Thymus (tissue), 11 donors: ENCODE measurements around the gene ISOC2. TPM values are rescaled to one million over a fixed set of nuclear protein-coding genes. Genes with fewer than 3 reads are reported as not detected.
A peak's percentile ranks its signal among the peaks of the same experiment; 100 is the strongest.

Experiments
- DNase-seq, 9 donors: peaks; one replicate each; pipeline ENCODE4 v3.0.0-alpha.2; 2013; ENCODE audit warnings: low spot score in 9 of 9, low read depth in 6 of 9, missing footprints in 1 of 9
- H3K27ac ChIP-seq, 2 donors: one replicate each; pipeline ENCODE4 v1.5.1; 2013; ENCODE audit warnings: control low read depth in 1 of 2, low read depth in 1 of 2, low read length in 1 of 2, mild to moderate bottlenecking in 1 of 2, moderate library complexity in 1 of 2
- H3K27me3 ChIP-seq, 2 donors: one replicate each; pipeline ENCODE4 v1.5.1; 2013; ENCODE audit warnings: low read length in 1 of 2; ENCODE audit not compliant: control insufficient read depth in 2 of 2, insufficient read depth in 1 of 2
- H3K36me3 ChIP-seq, 2 donors: one replicate each; pipeline ENCODE4 v1.5.1; 2013; ENCODE audit warnings: low read length in 1 of 2, mild to moderate bottlenecking in 1 of 2, moderate library complexity in 1 of 2; ENCODE audit not compliant: control insufficient read depth in 2 of 2, insufficient read depth in 2 of 2
- H3K4me1 ChIP-seq, 2 donors: one replicate each; pipeline ENCODE4 v1.5.1; 2013; ENCODE audit warnings: low read length in 2 of 2; ENCODE audit not compliant: control insufficient read depth in 2 of 2, insufficient read depth in 2 of 2
- H3K4me3 ChIP-seq, 2 donors: one replicate each; pipeline ENCODE4 v1.5.1; 2013; ENCODE audit warnings: low read length in 2 of 2, control low read depth in 1 of 2, mild to moderate bottlenecking in 1 of 2
- H3K9me3 ChIP-seq, 2 donors: one replicate each; pipeline ENCODE4 v1.5.1; 2013; ENCODE audit warnings: low read length in 1 of 2, mild to moderate bottlenecking in 1 of 2; ENCODE audit not compliant: control insufficient read depth in 2 of 2, insufficient read depth in 1 of 2
- WGBS: extraction: QIAGEN DNeasy Blood & Tissue Kit; methylation state at CpG from one replicate; pipeline ENCODE4 v1.1.7; 2013; 5-methylcytosine and 5-hydroxymethylcytosine counted together
- polyA plus RNA-seq: library from polyadenylated mRNA; stranded (reverse); fragments of 200-250 nt; gene quantifications from one replicate; pipeline ENCODE4 v1.2.3, GENCODE V29; 2013
- total RNA-seq: library from RNA; stranded (reverse); fragments of 120-200 nt; gene quantifications from one replicate; pipeline ENCODE4 v1.2.4, GENCODE V29; 2013
- donor health status: healthy.

The ISOC2 gene
- total and polyA plus RNA-seq, 2 donors = 24.8 to 26.4 TPM

DNA sequence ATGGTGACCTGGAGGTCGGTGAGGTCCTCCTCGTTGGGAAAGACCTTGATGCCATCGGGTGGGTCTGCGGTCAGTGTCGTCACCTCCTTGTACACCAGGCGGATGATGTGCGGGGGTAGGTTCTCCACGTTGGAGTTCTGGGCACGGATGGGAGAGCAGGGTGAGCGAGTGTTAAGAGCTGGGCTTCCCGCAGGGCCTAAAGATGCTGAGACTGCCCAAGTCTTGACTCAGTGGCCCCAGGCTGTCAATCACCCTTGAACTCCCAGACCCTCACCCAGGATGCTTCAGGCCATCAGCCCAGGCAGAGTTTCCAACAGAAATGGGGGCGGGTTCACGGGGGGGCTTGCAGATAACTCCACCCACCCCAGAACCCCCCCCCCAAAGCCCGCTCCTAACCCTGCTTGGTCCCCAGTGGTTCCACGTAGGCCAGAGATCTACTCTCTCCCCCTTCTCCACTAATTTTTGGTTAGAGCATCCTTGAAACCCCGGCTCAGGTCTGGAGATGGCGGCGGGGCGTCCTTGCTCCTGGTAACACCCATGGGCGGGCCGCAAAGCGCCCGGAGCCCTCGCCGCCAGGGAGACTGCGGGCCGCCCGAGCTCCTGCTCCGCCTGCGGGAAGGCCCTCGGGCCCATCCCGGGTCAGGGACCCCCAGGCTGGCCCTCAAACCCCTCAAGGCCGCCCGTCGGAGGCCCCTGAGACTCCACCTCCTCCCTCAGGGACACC is 54.5 kb downstream of the ISOC2 start:
- Histone ChIP-seq H3K4me1 (peaks cover 17 to 26% of the 10 kb centered on the region in 2 donors), H3K27ac (peak overlapping the region; percentile 85 to 100), H3K4me3 (peak overlapping the region; percentile 69 to 85), H3K36me3 (peaks cover 31 to 42% of the 10 kb centered on the region in 2 donors), H3K9me3 (peaks cover 1 to 18% of the 10 kb centered on the region in 2 donors), H3K27me3 (no peaks in the 10 kb centered on the region)
- 17% methylated on average over 35 of the region's 35 CpGs for WGBS
- peak in 4 of 9 donors; percentile 18 to 39 (median 31) for DNase-seq

DNA sequence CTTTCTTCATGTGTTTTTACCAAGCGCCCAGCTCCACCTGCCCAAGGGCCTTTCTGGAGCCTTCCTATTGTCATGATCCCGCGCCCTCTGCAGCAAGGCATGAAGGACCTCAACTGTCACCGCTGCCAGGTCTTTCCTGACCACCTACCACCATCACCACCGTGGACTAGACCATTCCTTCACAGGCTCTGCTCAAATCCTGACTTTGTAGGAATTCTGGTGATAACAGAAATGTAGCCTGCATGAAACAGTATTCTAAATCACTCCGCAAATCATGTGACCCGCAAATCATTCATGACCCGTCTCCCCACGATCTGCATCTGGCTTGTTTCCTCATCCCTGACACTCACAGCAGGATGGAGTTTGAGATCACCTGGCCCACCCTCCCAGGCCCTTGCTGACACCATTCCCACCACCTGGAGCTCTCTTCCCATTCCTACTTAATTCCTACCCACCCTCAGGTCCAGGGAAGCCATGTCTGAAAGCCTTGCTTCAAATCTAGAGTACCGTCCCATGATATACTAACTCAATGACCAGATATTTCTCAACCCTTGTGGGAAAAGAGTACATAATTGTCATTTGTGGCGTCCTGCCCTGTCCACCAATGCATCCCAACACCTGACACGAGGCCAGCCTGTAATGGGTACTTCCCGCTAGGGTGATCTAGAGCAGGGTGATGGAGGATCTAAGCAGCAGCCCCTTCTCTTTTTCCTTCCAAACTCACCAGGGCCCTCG is 55.2 kb downstream of the ISOC2 start:
- H3K27ac ChIP-seq = no peak overlapping the region
- H3K4me1 ChIP-seq = peaks cover 17 to 26% of the 10 kb centered on the region in 2 donors
- H3K27me3 ChIP-seq = no peaks in the 10 kb centered on the region

DNA sequence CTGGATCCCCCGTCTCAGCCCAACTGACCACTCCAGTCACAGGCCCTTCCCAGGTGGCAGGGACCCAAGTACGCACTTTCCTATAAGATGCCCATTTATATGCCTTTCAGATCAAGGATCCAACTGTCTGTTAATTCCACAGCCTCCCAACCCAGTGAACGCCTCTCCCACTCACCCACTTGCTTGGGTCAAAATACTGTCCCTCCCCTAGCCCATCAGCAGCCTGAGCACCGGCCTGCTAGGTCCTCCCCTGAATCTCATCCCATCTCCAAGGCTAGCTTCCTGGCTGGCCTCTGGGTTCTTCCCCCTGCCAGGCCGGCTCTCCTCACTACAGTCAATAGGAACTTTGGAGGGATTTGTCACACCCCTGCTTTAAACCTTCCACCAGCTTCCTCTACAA is 55.8 kb downstream of the ISOC2 start:
- H3K27ac ChIP-seq = no peak overlapping the region
- peaks cover 1 to 18% of the 10 kb centered on the region in 2 donors for H3K9me3 ChIP-seq
- peaks cover 17 to 26% of the 10 kb centered on the region in 2 donors for H3K4me1 ChIP-seq
- no peaks in the 10 kb centered on the region for H3K27me3 ChIP-seq
- DNase-seq = no peak
- 95% methylated on average over 5 of the region's 5 CpGs for WGBS
- H3K4me3 ChIP-seq = peak overlapping the region; percentile 69 to 85
- peaks cover 44 to 51% of the 10 kb centered on the region in 2 donors for H3K36me3 ChIP-seq

More for the DNA sequence above, 55.2 kb downstream of the ISOC2 start:
- peak overlapping the region; percentile 69 to 85 for H3K4me3 ChIP-seq
- no peak for DNase-seq
- peaks cover 1 to 18% of the 10 kb centered on the region in 2 donors for H3K9me3 ChIP-seq
- 91% methylated on average over 14 of the region's 14 CpGs for WGBS
- peaks cover 38 to 46% of the 10 kb centered on the region in 2 donors for H3K36me3 ChIP-seq

Other genes starting within 250 kb of the ISOC2 start
- 1.7 TPM for gene TMEM86B, start 232.9 kb downstream of the ISOC2 start, total RNA-seq
- gene TMEM86B, start 232.9 kb downstream of the ISOC2 start, polyA plus RNA-seq = 39.7 TPM
- gene PPP6R1, start 202.6 kb downstream of the ISOC2 start, total RNA-seq = 36.0 TPM
- gene PPP6R1, start 202.6 kb downstream of the ISOC2 start, polyA plus RNA-seq = 48.5 TPM
- gene HSPBP1, start 181.5 kb downstream of the ISOC2 start, total RNA-seq = 16.4 TPM
- gene HSPBP1, start 181.5 kb downstream of the ISOC2 start, polyA plus RNA-seq = 21.8 TPM
- gene BRSK1, start 177.6 kb downstream of the ISOC2 start, total RNA-seq = 3.1 TPM
- gene BRSK1, start 177.6 kb downstream of the ISOC2 start, polyA plus RNA-seq = 2.9 TPM
- 0.76 TPM for gene TMEM150B, start 136.3 kb downstream of the ISOC2 start, total RNA-seq
- 2.0 TPM for gene TMEM150B, start 136.3 kb downstream of the ISOC2 start, polyA plus RNA-seq
- 7.7 TPM for gene KMT5C, start 121.8 kb downstream of the ISOC2 start, total RNA-seq
- 23.5 TPM for gene KMT5C, start 121.8 kb downstream of the ISOC2 start, polyA plus RNA-seq
- 2.6 TPM for gene COX6B2, start 106.9 kb downstream of the ISOC2 start, total RNA-seq
- gene COX6B2, start 106.9 kb downstream of the ISOC2 start, polyA plus RNA-seq = 40.4 TPM
- not detected for gene GARIN5B, start 98.4 kb downstream of the ISOC2 start, total RNA-seq
- gene GARIN5B, start 98.4 kb downstream of the ISOC2 start, polyA plus RNA-seq = 0.05 TPM
- 0.38 TPM for gene IL11, start 91.2 kb downstream of the ISOC2 start, total RNA-seq
- gene IL11, start 91.2 kb downstream of the ISOC2 start, polyA plus RNA-seq = 1.5 TPM
- gene TMEM190, start 84.8 kb downstream of the ISOC2 start, total RNA-seq = 0.14 TPM
- gene TMEM190, start 84.8 kb downstream of the ISOC2 start, polyA plus RNA-seq = 3.4 TPM
- 2.5 TPM for gene TMEM238, start 77.3 kb downstream of the ISOC2 start, total RNA-seq
- 0.23 TPM for gene TMEM238, start 77.3 kb downstream of the ISOC2 start, polyA plus RNA-seq
- gene RPL28, start 75.7 kb downstream of the ISOC2 start, total RNA-seq = 667 TPM
- gene RPL28, start 75.7 kb downstream of the ISOC2 start, polyA plus RNA-seq = 2,578 TPM
- 120 TPM for gene UBE2S, start 53.9 kb downstream of the ISOC2 start, total RNA-seq
- 14.6 TPM for gene UBE2S, start 53.9 kb downstream of the ISOC2 start, polyA plus RNA-seq
- 0.05 TPM for gene SHISA7, start 18.3 kb downstream of the ISOC2 start, total RNA-seq
- 0.11 TPM for gene SHISA7, start 18.3 kb downstream of the ISOC2 start, polyA plus RNA-seq
- not detected for gene C19orf85, start 3.1 kb upstream of the ISOC2 start, total RNA-seq
- gene C19orf85, start 3.1 kb upstream of the ISOC2 start, polyA plus RNA-seq = not detected
- gene ZNF628, start 15.0 kb upstream of the ISOC2 start, total RNA-seq = 1.1 TPM
- gene ZNF628, start 15.0 kb upstream of the ISOC2 start, polyA plus RNA-seq = 4.8 TPM
- 116 TPM for gene NAT14, start 23.5 kb upstream of the ISOC2 start, total RNA-seq
- gene NAT14, start 23.5 kb upstream of the ISOC2 start, polyA plus RNA-seq = 58.2 TPM
- 0.80 TPM for gene SSC5D, start 26.8 kb upstream of the ISOC2 start, total RNA-seq
- gene SSC5D, start 26.8 kb upstream of the ISOC2 start, polyA plus RNA-seq = 1.8 TPM
- not detected for gene SBK2, start 75.5 kb upstream of the ISOC2 start, total RNA-seq
- gene SBK2, start 75.5 kb upstream of the ISOC2 start, polyA plus RNA-seq = not detected
- gene SBK3, start 83.9 kb upstream of the ISOC2 start, total RNA-seq = not detected
- gene SBK3, start 83.9 kb upstream of the ISOC2 start, polyA plus RNA-seq = 0.11 TPM
- gene ZNF579, start 119.2 kb upstream of the ISOC2 start, total RNA-seq = 2.3 TPM
- gene ZNF579, start 119.2 kb upstream of the ISOC2 start, polyA plus RNA-seq = 5.5 TPM
- 4.6 TPM for gene FIZ1, start 137.9 kb upstream of the ISOC2 start, total RNA-seq
- gene FIZ1, start 137.9 kb upstream of the ISOC2 start, polyA plus RNA-seq = 11.9 TPM
- 13.3 TPM for gene ZNF524, start 138.6 kb upstream of the ISOC2 start, total RNA-seq
- 25.0 TPM for gene ZNF524, start 138.6 kb upstream of the ISOC2 start, polyA plus RNA-seq
- 0.85 TPM for gene ZNF865, start 144.0 kb upstream of the ISOC2 start, total RNA-seq
- 7.2 TPM for gene ZNF865, start 144.0 kb upstream of the ISOC2 start, polyA plus RNA-seq
- 2.7 TPM for gene ZNF784, start 162.9 kb upstream of the ISOC2 start, total RNA-seq
- gene ZNF784, start 162.9 kb upstream of the ISOC2 start, polyA plus RNA-seq = 5.4 TPM
- gene ZNF580, start 179.4 kb upstream of the ISOC2 start, total RNA-seq = 6.4 TPM
- gene ZNF580, start 179.4 kb upstream of the ISOC2 start, polyA plus RNA-seq = 32.9 TPM
- gene ZNF581, start 182.0 kb upstream of the ISOC2 start, total RNA-seq = 19.0 TPM
- 22.9 TPM for gene ZNF581, start 182.0 kb upstream of the ISOC2 start, polyA plus RNA-seq
- gene CCDC106, start 186.6 kb upstream of the ISOC2 start, total RNA-seq = 6.2 TPM
- gene CCDC106, start 186.6 kb upstream of the ISOC2 start, polyA plus RNA-seq = 17.2 TPM
- 137 TPM for gene U2AF2, start 193.4 kb upstream of the ISOC2 start, total RNA-seq
- 123 TPM for gene U2AF2, start 193.4 kb upstream of the ISOC2 start, polyA plus RNA-seq
- 9.9 TPM for gene EPN1, start 213.6 kb upstream of the ISOC2 start, total RNA-seq
- gene EPN1, start 213.6 kb upstream of the ISOC2 start, polyA plus RNA-seq = 34.6 TPM